HepG2 (cell line): ENCODE results near the gene ZBTB43. TPM values are rescaled to one million over a fixed set of nuclear protein-coding genes. Genes with fewer than 3 reads are reported as not detected.

Experiments used
- ATAC-seq: fragments of 200-7000 bp; cut with Tn5 transposase; 3 replicates; pipeline ENCODE4 v1.9.1; 2020; ENCODE audit warnings: mild to moderate bottlenecking, moderate library complexity
- BruUV-seq: library from RNA; stranded (reverse); fragments of 400-500 nt; replicated peaks from 2 replicates; lab custom pipeline; 2021; lab: Mats Ljungman, UMichigan
- CTCF ChIA-PET: fragments of 300-600 bp; formaldehyde crosslinking; extraction: SDS; loops from one replicate; lab custom pipeline; 2021; ENCODE audit warnings: low total read pairs, inconsistent platforms, low intra/inter-chr PET ratio; lab: Yijun Ruan, JAX
- POLR2A ChIA-PET: fragments of 350-600 bp; sonication (Branson Sonifier 250); formaldehyde crosslinking; loops from one replicate; lab custom pipeline; 2020; ENCODE audit warnings: antibody characterized with exemption, inconsistent platforms; lab: Yijun Ruan, JAX
- DNase-seq: peaks from one replicate; pipeline ENCODE4 v3.0.0-alpha.2; 2015; ENCODE audit warnings: low spot score
- FAIRE-seq: peaks from 3 replicates; lab custom pipeline; 2011; peaks lifted over from hg19 to GRCh38; lab: Jason Lieb, UNC
- H2AFZ ChIP-seq: one replicate; pipeline ENCODE4 v1.6.1; 2011; ENCODE audit warnings: low read length, inconsistent platforms
- H3K27ac ChIP-seq: fragments of 300-600 bp; 3 replicates; pipeline ENCODE4 v1.8.0; 2011; ENCODE audit warnings: mixed run types, mild to moderate bottlenecking, mixed read lengths, low read length, inconsistent platforms; ENCODE audit not compliant: insufficient read depth; ENCODE audit errors: extremely low read length
- H3K27me3 ChIP-seq, 2 experiments: fragments of 200-600 bp in 1 of 2; 2 replicates in 1 of 2; 3 replicates in 1 of 2; pipeline versions ENCODE4 v1.6.0 to v1.8.0; 2011; ENCODE audit warnings: low read length in 2 of 2, mild to moderate bottlenecking in 2 of 2, moderate library complexity in 2 of 2, inconsistent platforms in 1 of 2; ENCODE audit not compliant: insufficient read depth in 2 of 2, control insufficient read depth in 1 of 2
- H3K36me3 ChIP-seq, 2 experiments: fragments of 200-600 bp in 1 of 2; replicated peaks in 1 of 2; 2 replicates in 1 of 2; 3 replicates in 1 of 2; pipeline versions ENCODE4 v1.5.1 to v1.8.0; 2011; ENCODE audit warnings: low read length in 2 of 2, inconsistent platforms in 1 of 2; ENCODE audit not compliant: insufficient read depth in 2 of 2, control insufficient read depth in 1 of 2
- H3K4me1 ChIP-seq: 2 replicates; pipeline ENCODE4 v1.5.1; 2012; ENCODE audit warnings: low read length, inconsistent platforms; ENCODE audit not compliant: insufficient read depth
- H3K4me2 ChIP-seq: 2 replicates; pipeline ENCODE4 v1.6.0; 2011; ENCODE audit warnings: low read depth, low read length, inconsistent platforms
- H3K4me3 ChIP-seq, 3 experiments: fragments of 200-600 bp in 1 of 3; sonication (generic), shearing (Covaris generic) in 1 of 3; replicated peaks in 1 of 3; 2 replicates each; pipeline ENCODE4 v1.5.1; 2011 to 2016; ENCODE audit warnings: low read length in 3 of 3, inconsistent platforms in 2 of 3, low read depth in 2 of 3, mild to moderate bottlenecking in 2 of 3, control low read depth in 1 of 3, mixed read lengths in 1 of 3; ENCODE audit not compliant: insufficient read depth in 1 of 3
- H3K79me2 ChIP-seq: one replicate; pipeline ENCODE4 v1.6.1; 2011; ENCODE audit warnings: low read length, inconsistent platforms; ENCODE audit not compliant: insufficient read depth
- H3K9ac ChIP-seq: 2 replicates; pipeline ENCODE4 v1.6.0; 2011; ENCODE audit warnings: mild to moderate bottlenecking, low read depth, low read length, inconsistent platforms; ENCODE audit not compliant: insufficient read depth
- H3K9me3 ChIP-seq: 2 replicates; pipeline ENCODE4 v1.5.1; 2012; ENCODE audit warnings: mild to moderate bottlenecking, low read length
- H4K20me1 ChIP-seq: 2 replicates; pipeline ENCODE4 v1.6.0; 2011; ENCODE audit warnings: inconsistent platforms, mild to moderate bottlenecking, low read length, moderate library complexity; ENCODE audit not compliant: insufficient read depth
- AGO2 ChIP-seq: fragments of 200-400 bp; formaldehyde crosslinking; optimal IDR thresholded peaks from 2 replicates; pipeline ENCODE3; 2017; ENCODE audit warnings: mild to moderate bottlenecking, low read depth, low read length, moderate library complexity
- IRF1 ChIP-seq: sonication (generic); formaldehyde crosslinking; IDR thresholded peaks from 2 replicates; pipeline ENCODE4 v1.4.0; 2020; ENCODE audit warnings: low read depth, mild to moderate bottlenecking, missing genetic modification reagents
- IRF9 ChIP-seq: sonication (generic); formaldehyde crosslinking; IDR thresholded peaks from 2 replicates; pipeline ENCODE4 v1.8.0; 2022; ENCODE audit warnings: missing genetic modification reagents, mild to moderate bottlenecking, borderline replicate concordance
- PAXIP1 ChIP-seq: sonication (generic); formaldehyde crosslinking; conservative IDR thresholded peaks from 2 replicates; pipeline ENCODE4 v1.4.0; 2020; ENCODE audit warnings: mild to moderate bottlenecking, missing genetic modification reagents, moderate library complexity
- ZFYVE20 ChIP-seq: sonication (generic); formaldehyde crosslinking; IDR thresholded peaks from 2 replicates; pipeline ENCODE4 v1.8.0; 2023; ENCODE audit warnings: low read depth, mild to moderate bottlenecking, moderate library complexity, missing genetic modification reagents, borderline replicate concordance
- ZNF430 ChIP-seq: sonication (generic); formaldehyde crosslinking; IDR thresholded peaks from 2 replicates; pipeline ENCODE4 v1.9.0; 2021; ENCODE audit warnings: mild to moderate bottlenecking, missing genetic modification reagents
- ZNF609 ChIP-seq: sonication (generic); formaldehyde crosslinking; IDR thresholded peaks from 2 replicates; pipeline ENCODE4 v1.4.0; 2020; ENCODE audit warnings: mild to moderate bottlenecking, missing genetic modification reagents, borderline replicate concordance
- ZNF614 ChIP-seq: IDR thresholded peaks from 2 replicates; pipeline ENCODE4 v1.6.1; 2018; ENCODE audit warnings: missing biosample characterization, missing genetic modification reagents, inconsistent platforms, borderline replicate concordance
- WGBS: methylation state at CpG from one replicate; pipeline ENCODE4 v1.1.6; 2017; ENCODE audit warnings: low lambda C conversion rate; 5-methylcytosine and 5-hydroxymethylcytosine counted together
- in situ Hi-C: cut with HindIII; loops from 2 replicates; pipeline ENCODE4 v1.10.0; 2017; ENCODE audit warnings: low pct_unique_long_range_greater_than_20kb; ENCODE audit not compliant: extremely low pct_ligation_motif_present
- intact Hi-C: fragments of 100-400 bp; cut with micrococcal nuclease; formaldehyde crosslinking; loops from one replicate; pipeline ENCODE4 v1.10.0; 2022; ENCODE audit not compliant: unreplicated experiment
- polyA plus RNA-seq, 8 experiments: library from polyadenylated mRNA; depleted of rRNA in 3 of 8; stranded (reverse) in 7 of 8; unstranded in 1 of 8; fragments of >200 nt; fragmentation: Illumina TruSeq in 4 of 8; extraction: Trizol in 4 of 8; gene quantifications; 2 replicates each; pipeline versions ENCODE4 v1.2.1 to v1.2.3, GENCODE V29; 2011 to 2016; ENCODE audit warnings: low read depth in 4 of 8, missing spikeins in 1 of 8, mixed read lengths in 1 of 8; ENCODE audit not compliant: insufficient read depth in 1 of 8
- total RNA-seq, 5 experiments: library from RNA; depleted of rRNA; stranded (reverse); fragments of >200 nt; fragmentation: Illumina TruSeq; extraction: Trizol; gene quantifications; 2 replicates each; pipeline ENCODE4 v1.2.3, GENCODE V29; 2016; ENCODE audit warnings: low read depth in 1 of 5

Gene ZBTB43
- total and polyA plus RNA-seq, 2 of the 13 experiments (the other 11 are each of a cell fraction or from before 2014, with no cell fraction given): 7.1 to 31.4 TPM

GRCh38 chr9:126885131-126885641 is 80.3 kb downstream of the ZBTB43 start (continued):
- TF ChIP-seq PAXIP1 (CRISPR knock-in tag) (0 out of 2 replicates have a peak, but pooled peaks have one; percentile 17), ZNF614 (0 out of 2 replicates have a peak, but pooled peaks have one; percentile 26), ZFYVE20 (CRISPR knock-in tag) (no peak)

- no peak for DNase-seq
- Histone ChIP-seq H3K4me3 (no peak overlapping the region), H3K9ac (no peak overlapping the region), H2AFZ (no peak overlapping the region), H3K27me3 (no peaks in the 10 kb centered on the region), H4K20me1 (no peaks in the 10 kb centered on the region; the same call in 1 of the 2 replicates), H3K9me3 (no peaks in the 10 kb centered on the region), H3K4me2 (no peak overlapping the region), H3K4me1 (peaks cover 26% of the 10 kb centered on the region), H3K36me3 (peaks cover 5 to 12% of the 10 kb centered on the region in 2 experiments; a peak in 3 of 5 replicates), H3K79me2 (no peaks in the 10 kb centered on the region), H3K27ac (no peak overlapping the region)
- no peak for FAIRE-seq
- in situ Hi-C loops (no loop called here), intact Hi-C loops (no loop called here)
- ATAC-seq: no peak
- POLR2A ChIA-PET: interaction anchor here (0.6 kb wide), 1 partner anchor 27 kb away, joined by 3 read pairs; no protein-coding TSS in a partner anchor
- no TSS peak for BruUV-seq
- CTCF ChIA-PET: no interaction called here
- WGBS: 92% methylated on average over 18 of the region's 23 CpGs
- no peak for TF ChIP-seq ZNF430 (CRISPR knock-in tag)
- TF ChIP-seq IRF9: no peak
- TF ChIP-seq ZNF609 (CRISPR knock-in tag): no peak
- TF ChIP-seq IRF1 (CRISPR knock-in tag): no peak
- peak; percentile 47 for TF ChIP-seq AGO2
These were observed 81.4 kb downstream of the ZBTB43 start for GRCh38 chr9:126886034-126886822.
